ENCODE measurements around the gene FOXS1. TPM values are rescaled to one million over a fixed set of nuclear protein-coding genes. Genes with fewer than 3 reads are reported as not detected.
"Not testable (repeated sequence)": the region's sequence is repeated elsewhere in the genome, so short reads cannot be mapped to it uniquely, and the experiment has no call there.

Gene FOXS1
- total RNA-seq, 1 donor from 2014 or later, result not detected

- DNase-seq (ENCODE audit: low read depth, low spot score), result no peak
Measured at GRCh38 chr20:31823360-31824124, 21.9 kb downstream of the FOXS1 start.

DNA sequence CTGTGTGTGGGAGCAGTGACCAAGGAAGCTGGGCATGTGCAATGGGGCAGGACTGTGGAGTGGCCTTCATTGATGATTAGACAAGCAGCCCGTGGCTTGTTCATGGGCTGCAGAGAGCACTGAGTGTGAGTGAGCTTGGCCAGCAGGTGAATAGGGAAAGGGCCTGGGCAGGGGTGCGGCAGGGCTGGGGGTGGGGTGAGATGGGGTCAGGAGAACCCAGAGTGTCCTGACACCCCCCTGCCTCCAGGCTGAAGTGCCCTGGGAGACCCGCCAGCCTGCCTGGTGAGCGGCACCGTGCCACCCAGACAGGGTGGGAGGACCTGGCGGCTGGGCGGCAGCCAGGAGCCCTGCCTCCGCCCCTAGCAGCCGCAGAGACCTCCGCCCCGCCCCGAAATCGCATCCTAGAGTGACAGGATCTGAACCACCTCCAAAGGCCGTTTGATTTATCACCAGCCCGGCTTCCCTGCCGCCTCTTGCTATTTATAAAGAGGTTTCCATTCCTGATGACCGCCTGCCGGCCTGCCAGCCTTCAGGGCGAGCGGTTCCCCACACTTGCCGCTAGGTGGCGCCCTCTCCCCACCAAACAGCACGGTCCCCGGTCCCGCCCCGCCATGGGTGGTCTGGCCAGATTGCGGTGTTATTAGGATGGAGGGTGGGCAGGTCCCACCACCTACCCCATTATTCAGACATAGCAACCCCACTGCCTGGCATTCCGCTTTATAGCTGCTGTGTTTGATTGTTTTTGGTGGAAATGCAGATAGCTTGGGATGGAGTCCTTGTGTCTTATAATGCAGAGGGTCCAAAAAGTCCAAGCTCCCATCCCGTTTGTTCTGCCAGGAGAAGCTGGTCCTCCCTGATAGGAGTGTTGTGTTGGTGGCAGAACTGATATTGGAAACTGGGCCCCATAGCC is 22.7 kb downstream of the FOXS1 start:
- no peak for DNase-seq (ENCODE audit: low read depth, low spot score)

- no peak for DNase-seq (ENCODE audit: low read depth, low spot score)
Measured at GRCh38 chr20:31821427-31821826, 24.0 kb downstream of the FOXS1 start.

- no peak for DNase-seq (ENCODE audit: low read depth, low spot score)
Measured at GRCh38 chr20:31820228-31820627, 25.2 kb downstream of the FOXS1 start.

- DNase-seq (ENCODE audit: low read depth, low spot score), result no peak
Measured at GRCh38 chr20:31819083-31819784, 26.2 kb downstream of the FOXS1 start, which contains the start of gene MYLK2. MYLK2 (plus strand) TSS chr20:31819356; CDS start chr20:31819581, 225 bp downstream.

DNA sequence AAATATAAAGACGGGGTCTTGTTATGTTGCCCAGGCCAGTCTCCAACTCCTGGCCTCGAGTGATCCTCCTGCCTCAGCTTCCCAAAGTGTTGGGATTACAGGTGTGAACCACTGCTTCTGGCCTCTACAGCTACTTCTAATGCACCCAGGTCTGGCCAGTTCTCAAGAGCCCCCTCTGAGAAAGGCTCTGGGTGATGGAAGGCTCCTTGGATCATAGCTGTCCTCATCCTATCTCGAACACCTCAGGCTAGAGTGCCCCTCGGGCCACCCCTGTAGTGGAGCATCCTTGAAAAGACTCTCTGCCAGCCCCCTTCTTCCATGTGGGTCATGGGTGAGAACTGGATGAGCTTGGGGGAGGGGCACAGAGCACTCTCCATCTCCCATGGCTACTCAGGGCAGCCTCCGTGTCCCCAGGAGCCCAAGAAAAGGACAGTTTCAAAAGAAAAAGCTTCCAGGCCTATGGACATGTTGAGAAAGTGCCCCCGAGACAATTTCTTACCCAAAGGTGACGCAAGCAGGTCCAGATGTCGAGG is 27.0 kb downstream of the FOXS1 start:
- no peak for DNase-seq (ENCODE audit: low read depth, low spot score)

GRCh38 chr20:31817461-31817860 is 27.9 kb downstream of the FOXS1 start:
- no peak for DNase-seq (ENCODE audit: low read depth, low spot score)

GRCh38 chr20:31816221-31816620 is 29.2 kb downstream of the FOXS1 start:
- no peak for DNase-seq (ENCODE audit: low read depth, low spot score)

GRCh38 chr20:31815408-31816188 is 29.8 kb downstream of the FOXS1 start:
- no peak for DNase-seq (ENCODE audit: low read depth, low spot score)

DNA sequence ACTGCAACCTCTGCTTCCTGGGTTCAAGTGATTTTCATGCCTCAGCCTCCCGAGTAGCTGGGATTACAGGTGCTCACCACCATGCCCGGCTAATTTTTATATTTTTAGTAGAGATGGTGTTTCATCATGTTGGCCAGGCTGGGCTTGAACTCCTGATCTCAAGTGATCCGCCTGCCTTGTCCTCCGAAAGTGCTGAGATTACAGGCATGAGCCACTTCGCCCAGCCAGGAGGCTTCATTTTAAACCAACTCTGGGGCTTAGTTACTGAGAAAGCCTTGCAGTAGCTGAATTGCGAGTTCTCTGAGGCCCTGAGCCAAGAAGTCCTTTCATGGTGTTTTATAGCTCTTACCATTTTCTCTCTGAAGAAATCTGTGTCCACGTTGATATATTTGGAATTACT is 31.3 kb downstream of the FOXS1 start:
- DNase-seq (ENCODE audit: low read depth, low spot score), result not testable (repeated sequence)

- DNase-seq (ENCODE audit: low read depth, low spot score), result no peak
Measured at GRCh38 chr20:31813611-31814010, 31.8 kb downstream of the FOXS1 start.

DNA sequence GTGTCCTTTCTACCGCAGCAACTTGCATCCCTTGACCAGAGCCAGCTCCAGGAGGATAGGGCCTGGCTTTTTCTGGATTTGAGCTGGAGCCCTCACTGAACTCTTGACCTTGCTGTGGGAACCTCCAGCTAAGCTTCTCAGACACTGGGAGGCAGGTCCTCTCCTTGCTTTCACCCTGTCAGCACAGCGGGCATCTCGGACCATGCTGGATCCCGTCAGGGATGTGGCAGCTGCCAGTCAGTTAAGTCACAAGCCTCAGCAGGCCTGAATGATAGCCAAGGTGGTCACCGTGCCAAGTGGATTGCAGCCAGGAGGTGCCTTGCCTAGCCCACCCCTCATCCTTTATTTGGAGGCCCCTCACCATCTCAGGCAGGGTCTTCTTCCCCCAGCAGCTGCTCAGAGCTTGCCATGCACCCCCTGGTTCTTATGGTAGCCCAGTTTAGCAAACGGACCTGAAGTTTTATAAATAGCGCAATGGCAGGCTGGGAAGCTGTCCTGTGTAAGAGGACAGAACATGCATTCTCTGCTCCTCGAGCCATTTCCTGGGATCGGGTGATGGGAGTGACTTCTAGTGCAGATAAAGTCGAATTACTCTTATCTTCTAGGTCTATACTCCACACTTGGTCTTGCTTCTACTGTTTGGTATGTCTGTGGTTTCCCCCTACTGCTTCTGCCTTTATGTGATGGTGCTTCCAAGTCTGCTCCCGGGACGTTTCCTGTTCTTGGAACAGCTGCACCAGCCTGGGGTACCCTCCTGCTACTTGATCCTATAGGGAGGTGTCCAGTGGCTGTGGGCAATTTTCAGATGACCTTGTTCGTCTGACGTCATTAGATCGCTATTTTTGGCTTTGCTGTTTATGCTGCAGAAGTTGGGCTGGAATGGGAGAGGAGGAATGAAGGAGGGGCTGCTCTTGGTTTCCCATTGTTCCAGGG is 33.3 kb downstream of the FOXS1 start:
- no peak for DNase-seq (ENCODE audit: low read depth, low spot score)

GRCh38 chr20:31811198-31811597 is 34.2 kb downstream of the FOXS1 start:
- no peak for DNase-seq (ENCODE audit: low read depth, low spot score)

- no peak for DNase-seq (ENCODE audit: low read depth, low spot score)
Measured at GRCh38 chr20:31809661-31810060, 35.7 kb downstream of the FOXS1 start.

DNA sequence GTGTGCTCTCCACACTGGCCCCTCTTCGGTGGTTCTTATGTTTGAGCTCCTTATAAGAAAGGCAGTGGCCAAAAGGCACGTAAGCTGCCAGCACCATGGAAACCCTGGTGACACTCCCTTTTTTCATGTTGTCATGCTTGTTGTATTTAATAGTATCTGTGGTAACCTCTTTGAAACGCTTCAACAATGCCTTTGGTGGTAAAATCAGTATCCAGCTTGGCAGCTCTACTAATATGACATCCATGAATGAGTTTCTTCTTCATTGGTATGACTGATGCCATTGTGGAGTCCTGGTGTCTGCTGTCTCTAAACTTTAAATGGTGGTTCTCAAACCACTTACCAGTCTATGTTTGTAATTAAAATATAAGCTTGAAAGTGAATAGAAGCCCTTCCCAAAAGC is 36.9 kb downstream of the FOXS1 start:
- no peak for DNase-seq (ENCODE audit: low read depth, low spot score)

GRCh38 chr20:31806564-31807355 is 38.6 kb downstream of the FOXS1 start:
- no peak for DNase-seq (ENCODE audit: low read depth, low spot score)

DNA sequence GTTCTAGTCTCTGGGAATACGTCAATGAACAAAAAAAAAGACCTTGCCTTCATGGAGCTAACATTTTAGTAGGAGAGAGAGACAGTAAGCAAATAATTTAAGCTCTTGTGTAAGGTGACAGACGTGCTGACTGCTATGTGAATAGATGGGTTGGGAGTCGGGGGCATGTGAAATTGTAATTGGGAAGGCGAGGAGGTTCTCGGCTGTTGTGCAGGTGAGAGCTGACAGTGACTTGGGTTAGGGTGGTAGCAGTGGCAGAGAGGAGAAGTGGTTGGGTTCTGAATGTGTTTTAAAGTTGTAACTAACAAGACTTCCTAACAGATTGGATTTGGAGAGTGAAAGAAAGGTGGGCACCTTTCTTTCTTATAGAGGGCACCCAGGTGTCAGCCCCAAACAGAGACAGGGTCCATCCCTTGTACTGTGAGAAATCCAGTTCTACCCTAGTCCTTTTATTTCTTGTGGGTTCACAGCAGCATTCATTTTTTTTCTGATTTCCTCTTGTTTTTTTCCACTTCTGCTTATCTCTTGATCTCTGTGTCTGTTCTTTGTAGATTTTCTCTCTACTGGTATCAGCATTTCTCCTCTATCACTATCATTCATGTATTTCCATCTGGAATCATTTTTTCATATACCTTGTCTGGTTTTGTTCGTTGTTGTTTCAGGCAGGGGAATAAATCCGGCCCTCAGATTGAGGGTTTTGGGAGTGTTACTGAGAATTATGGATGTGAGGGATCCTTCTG is 41.7 kb downstream of the FOXS1 start:
- no peak for DNase-seq (ENCODE audit: low read depth, low spot score)

- no peak for DNase-seq (ENCODE audit: low read depth, low spot score)
Measured at GRCh38 chr20:31801508-31801907, 43.9 kb downstream of the FOXS1 start.
